IPS DF 6.9 (cell line): ENCODE results near the gene KPNA6.
"Not testable (repeated sequence)": the region's sequence is repeated elsewhere in the genome, so short reads cannot be mapped to it uniquely, and the experiment has no call there.

Source experiments
- DNase-seq: peaks from one replicate; pipeline ENCODE4 v3.0.0-alpha.2; 2013; ENCODE audit warnings: low read depth, low spot score
- H3K27ac ChIP-seq: one replicate; pipeline ENCODE4 v1.5.1; 2013; ENCODE audit warnings: low read length, control low read depth
- H3K27me3 ChIP-seq: 2 replicates; pipeline ENCODE4 v1.6.1; 2013; ENCODE audit warnings: mild to moderate bottlenecking, low read length; ENCODE audit not compliant: control insufficient read depth, insufficient read depth
- H3K36me3 ChIP-seq: 2 replicates; pipeline ENCODE4 v1.6.1; 2013; ENCODE audit warnings: low read length; ENCODE audit not compliant: control insufficient read depth, insufficient read depth
- H3K4me1 ChIP-seq: 2 replicates; pipeline ENCODE4 v1.6.1; 2013; ENCODE audit warnings: low read length; ENCODE audit not compliant: control insufficient read depth, insufficient read depth
- H3K4me3 ChIP-seq: 2 replicates; pipeline ENCODE4 v1.5.1; 2013; ENCODE audit warnings: mild to moderate bottlenecking, low read length
- H3K9me3 ChIP-seq: 2 replicates; pipeline ENCODE4 v1.6.1; 2013; ENCODE audit warnings: low read length, inconsistent platforms; ENCODE audit not compliant: control insufficient read depth, insufficient read depth
- WGBS: extraction: QIAGEN DNeasy Blood & Tissue Kit; methylation state at CpG from one replicate; pipeline ENCODE4 v1.1.7; 2013; ENCODE audit warnings: mixed read lengths, missing lambda C conversion rate; ENCODE audit not compliant: insufficient read length, insufficient coverage; 5-methylcytosine and 5-hydroxymethylcytosine counted together

The KPNA6 gene

DNA sequence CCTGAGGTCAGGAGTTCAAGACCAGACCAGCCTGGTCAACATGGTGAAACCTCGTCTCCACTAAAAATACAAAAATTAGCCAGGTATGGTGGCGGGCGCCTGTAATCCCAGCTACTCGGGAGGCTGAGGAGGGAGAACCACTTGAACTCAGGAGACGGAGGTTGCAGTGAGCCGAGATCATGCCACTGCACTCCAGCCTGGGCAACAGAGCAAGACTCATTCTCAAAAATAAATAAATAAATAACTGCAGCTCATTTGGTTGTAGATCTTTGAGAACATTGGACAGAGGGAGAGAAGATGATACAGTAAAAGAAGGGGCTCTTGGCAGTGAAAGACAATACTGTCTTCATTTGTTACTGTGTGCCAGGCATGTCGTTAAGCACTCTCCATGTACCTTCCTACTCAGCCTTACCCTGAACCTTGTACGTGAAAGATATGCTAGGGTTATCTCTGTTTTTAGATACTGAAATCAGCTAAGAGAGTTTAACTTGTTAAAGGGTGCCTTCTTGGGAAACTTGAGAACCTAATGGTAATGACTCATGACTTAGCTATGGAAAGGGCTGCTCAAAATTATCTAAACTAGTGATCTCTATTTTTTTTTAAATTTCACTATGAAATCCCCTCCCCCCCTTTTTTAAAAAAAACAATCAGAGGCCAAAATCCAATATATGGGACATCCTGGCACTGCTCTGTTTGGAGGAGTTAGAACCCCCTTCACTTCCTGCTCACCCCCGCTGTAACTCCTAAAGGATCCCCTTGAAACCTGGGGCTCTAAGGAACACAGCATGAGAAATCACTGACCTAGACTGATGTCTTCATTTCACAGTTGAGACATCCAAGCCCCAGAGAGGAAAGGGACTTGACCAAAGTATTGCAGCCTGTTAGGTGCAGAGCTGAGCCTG lies 6.8 kb upstream of the KPNA6 start:
- no peaks in the 10 kb centered on the region for H3K27me3 ChIP-seq
- no peaks in the 10 kb centered on the region for H3K4me1 ChIP-seq
- DNase-seq, result no peak
- H3K27ac ChIP-seq, result no peak overlapping the region
- H3K36me3 ChIP-seq, result no peaks in the 10 kb centered on the region
- H3K9me3 ChIP-seq, result no peaks in the 10 kb centered on the region
- WGBS, result no CpG with 5 or more reads among the region's 9 CpGs
- no peak overlapping the region for H3K4me3 ChIP-seq

DNA sequence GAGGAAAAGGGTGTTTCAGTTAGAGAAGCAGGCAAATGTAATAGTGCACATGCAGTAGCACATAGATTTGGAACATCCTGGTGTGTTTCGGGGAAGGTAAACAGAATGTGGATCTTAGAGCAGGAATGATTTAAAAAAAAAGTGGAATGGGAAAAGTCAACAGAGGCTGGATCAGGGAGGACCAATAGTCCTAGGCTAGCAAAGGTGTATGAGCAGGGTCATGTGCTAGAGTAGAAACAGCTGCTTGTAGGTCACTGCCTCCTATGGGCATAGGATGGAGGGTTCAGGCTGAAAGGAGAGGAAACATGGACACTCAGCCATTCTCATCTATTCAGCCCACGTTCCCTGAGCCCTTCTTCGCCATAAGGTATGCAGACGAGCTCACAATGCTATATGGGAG lies 3.7 kb upstream of the KPNA6 start:
- Histone ChIP-seq H3K4me3 (no peak overlapping the region), H3K4me1 (no peaks in the 10 kb centered on the region), H3K27ac (no peak overlapping the region), H3K27me3 (no peaks in the 10 kb centered on the region), H3K9me3 (no peaks in the 10 kb centered on the region), H3K36me3 (no peaks in the 10 kb centered on the region)
- no peak for DNase-seq
- WGBS, result no CpG with 5 or more reads among the region's 4 CpGs

DNA sequence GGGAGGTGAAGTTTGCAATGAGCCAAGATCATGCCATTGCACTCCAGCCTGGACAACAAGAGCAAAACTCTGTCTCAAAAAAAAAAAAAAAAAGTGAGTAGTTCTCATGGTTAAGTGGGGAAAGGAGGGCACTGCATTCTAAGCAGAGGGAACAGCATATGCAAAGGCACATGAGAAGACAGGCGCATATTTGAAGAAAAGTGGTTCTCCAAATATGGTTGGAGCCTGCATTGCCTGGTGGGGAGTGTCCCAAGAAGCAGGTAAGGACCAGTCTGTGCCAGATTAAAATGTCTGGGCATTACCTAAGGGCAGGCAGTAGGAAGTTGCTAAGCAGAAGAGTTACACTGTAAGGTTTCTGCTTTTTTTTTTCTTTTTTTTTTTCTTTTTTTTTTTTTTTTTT lies 2.5 kb upstream of the KPNA6 start:
- Histone ChIP-seq H3K4me3 (no peak overlapping the region), H3K27me3 (no peaks in the 10 kb centered on the region), H3K4me1 (no peaks in the 10 kb centered on the region), H3K9me3 (no peaks in the 10 kb centered on the region), H3K27ac (no peak overlapping the region), H3K36me3 (no peaks in the 10 kb centered on the region)
- WGBS, result no CpG with 5 or more reads among the region's 1 CpG
- no peak for DNase-seq

DNA sequence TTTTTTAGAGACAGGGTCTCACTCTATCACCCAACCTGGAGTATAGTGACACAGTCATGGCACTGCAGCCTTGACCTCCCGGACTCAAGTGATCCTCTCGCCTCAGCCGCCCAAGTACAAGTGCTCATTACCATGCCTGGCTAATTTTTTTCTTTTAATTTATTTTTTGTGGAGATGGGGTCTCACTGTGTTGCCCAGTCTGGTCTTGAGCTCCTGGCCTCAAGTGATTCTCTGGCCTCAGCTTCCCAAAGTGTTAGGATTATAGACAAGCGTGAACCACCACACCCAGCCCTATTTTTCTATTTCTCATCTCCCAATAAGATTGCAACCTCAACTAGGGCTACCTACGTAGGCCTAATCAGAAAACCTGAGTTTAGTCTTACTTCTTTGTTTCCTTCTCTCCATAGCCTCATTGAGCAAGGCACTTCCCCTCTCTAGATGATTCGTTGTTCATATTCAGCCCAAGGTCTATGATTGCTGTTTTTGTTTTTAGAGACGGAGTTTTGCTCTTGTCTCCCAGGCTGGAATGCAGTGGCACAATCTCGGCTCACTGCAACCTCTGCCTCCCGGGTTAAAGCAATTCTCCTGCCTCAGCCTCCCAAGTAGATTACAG lies 1.1 kb upstream of the KPNA6 start:
- Histone ChIP-seq H3K27me3 (no peaks in the 10 kb centered on the region), H3K4me3 (no peak overlapping the region), H3K36me3 (no peaks in the 10 kb centered on the region), H3K4me1 (no peaks in the 10 kb centered on the region), H3K27ac (no peak overlapping the region), H3K9me3 (no peaks in the 10 kb centered on the region)
- DNase-seq, result no peak
- WGBS, result no CpG with 5 or more reads among the region's 9 CpGs

DNA sequence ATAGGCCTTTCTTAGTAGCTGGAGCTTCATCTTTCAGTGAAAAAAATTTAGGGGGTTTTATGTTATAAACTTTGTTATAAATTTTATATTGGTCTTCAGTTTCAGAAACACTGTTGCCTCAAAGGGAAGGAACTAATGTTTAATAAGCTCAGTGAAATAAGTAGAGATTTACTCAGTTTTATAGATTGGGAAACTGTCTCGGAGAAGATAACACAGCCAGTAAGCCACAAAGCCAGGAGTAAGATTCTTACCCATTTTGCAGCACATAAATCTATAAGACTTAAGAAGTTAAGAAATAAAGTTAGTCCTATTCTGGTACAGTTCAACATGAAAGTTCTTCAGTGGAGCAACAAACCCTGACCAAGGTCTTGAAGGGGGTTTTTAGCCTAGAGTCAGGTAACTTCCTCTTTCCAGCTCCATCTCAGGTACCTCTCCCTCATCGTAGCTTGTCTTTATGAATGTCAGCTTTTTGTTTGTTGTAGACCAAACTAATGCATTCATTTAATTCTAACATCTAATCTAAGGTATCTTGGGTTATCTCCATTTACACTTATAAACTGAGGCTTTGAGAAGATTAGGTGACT lies 3.3 kb downstream of the KPNA6 start:
- DNase-seq, result no peak
- H3K4me3 ChIP-seq, result no peak overlapping the region
- no peak overlapping the region for H3K27ac ChIP-seq
- no CpG with 5 or more reads among the region's 2 CpGs for WGBS
- no peaks in the 10 kb centered on the region for H3K27me3 ChIP-seq
- no peaks in the 10 kb centered on the region for H3K36me3 ChIP-seq
- no peaks in the 10 kb centered on the region for H3K4me1 ChIP-seq
- H3K9me3 ChIP-seq, result no peaks in the 10 kb centered on the region

DNA sequence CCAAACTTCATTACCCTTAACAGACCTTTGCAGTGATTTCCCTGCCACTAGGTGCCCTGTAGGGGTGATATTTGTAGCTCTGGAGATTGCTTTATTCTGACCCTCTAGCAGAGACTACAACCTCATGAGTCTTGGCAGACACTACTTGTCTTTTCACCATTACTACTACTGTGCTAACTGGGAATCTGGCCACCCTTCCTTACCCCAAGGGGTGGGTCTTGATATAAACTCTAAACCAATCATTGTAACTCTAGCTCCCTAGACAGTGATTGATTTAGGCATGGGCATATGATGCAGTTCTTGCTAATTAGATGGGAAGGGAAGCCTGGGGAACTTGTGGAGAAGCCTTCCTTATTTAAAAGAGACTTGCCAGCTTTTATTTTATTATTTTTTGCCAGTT lies 3.9 kb downstream of the KPNA6 start:
- H3K27ac ChIP-seq, result no peak overlapping the region
- DNase-seq, result no peak
- no peaks in the 10 kb centered on the region for H3K36me3 ChIP-seq
- no peaks in the 10 kb centered on the region for H3K4me1 ChIP-seq
- H3K9me3 ChIP-seq, result no peaks in the 10 kb centered on the region
- H3K27me3 ChIP-seq, result no peaks in the 10 kb centered on the region
- no peak overlapping the region for H3K4me3 ChIP-seq

DNA sequence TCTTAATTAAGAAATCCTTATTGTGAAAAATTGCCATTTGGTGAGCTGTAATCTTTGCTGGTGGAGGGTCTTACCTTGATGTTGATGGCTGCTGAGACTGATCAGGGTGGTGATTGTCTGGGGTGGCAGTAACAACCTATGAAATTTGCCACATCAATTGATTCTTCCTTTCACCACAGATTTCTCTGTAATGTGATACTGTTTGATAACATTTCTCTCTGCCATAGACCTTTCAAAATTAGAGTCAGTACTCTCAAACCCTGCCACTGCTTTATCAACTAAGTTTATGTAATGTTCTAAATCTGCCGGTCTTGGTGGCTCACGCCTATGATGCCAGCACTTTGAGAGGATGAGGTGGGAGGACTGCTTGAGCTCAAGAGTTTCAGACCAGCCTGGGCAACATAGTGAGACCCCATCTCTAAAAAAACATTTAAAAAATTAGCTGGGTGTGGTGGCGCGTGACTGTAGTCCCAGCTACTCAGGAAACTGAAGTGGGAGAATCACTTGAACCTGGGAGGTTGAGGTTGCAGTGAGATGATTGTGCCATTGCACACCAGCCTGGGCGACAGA lies 5.0 kb downstream of the KPNA6 start:
- Histone ChIP-seq H3K4me1 (no peaks in the 10 kb centered on the region), H3K9me3 (no peaks in the 10 kb centered on the region), H3K27me3 (no peaks in the 10 kb centered on the region), H3K27ac (no peak overlapping the region), H3K36me3 (no peaks in the 10 kb centered on the region), H3K4me3 (no peak overlapping the region)
- WGBS, result no CpG with 5 or more reads among the region's 5 CpGs
- DNase-seq, result no peak

DNA sequence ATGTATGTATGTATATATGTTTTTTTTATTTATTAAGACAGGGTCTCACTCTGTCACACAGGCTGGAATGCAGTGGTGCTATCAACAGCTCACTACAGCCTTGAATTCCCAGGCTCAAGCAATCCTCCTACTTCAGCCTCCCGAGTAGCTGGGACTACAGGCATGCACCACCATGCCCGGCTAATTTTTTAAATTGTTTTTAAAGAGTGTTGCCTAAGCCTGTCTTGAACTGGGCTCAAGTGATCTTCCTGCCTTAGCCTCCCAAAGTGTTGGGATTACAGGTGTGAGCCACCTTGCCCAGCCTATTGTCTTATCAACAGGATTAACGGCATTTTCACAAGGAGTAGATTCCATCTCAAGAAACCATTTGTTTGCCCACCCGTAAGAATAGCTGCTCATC lies 5.6 kb downstream of the KPNA6 start:
- H3K4me1 ChIP-seq, H3K9me3 ChIP-seq, H3K27me3 ChIP-seq, DNase-seq, H3K4me3 ChIP-seq, H3K36me3 ChIP-seq, H3K27ac ChIP-seq: not testable (repeated sequence)
- no CpG with 5 or more reads among the region's 4 CpGs for WGBS

DNA sequence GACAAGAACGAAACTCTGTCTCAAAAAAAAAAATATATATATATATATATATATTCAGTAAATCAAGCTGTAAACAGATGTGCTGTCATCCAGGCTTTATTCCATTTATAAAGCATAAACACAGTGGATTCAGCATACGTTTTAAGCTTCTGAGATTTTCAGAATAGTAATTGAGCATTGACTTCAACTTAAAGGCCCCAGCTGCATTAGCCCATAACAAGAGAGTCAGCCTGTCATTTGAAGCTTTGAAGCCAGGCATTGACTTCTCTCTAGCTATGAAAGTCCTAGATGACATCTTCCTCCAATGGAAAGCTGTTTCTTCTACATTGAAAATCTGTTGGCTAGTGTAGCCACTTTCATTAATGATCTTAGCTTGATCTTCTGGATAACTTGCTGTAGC lies 6.6 kb downstream of the KPNA6 start:
- no peak overlapping the region for H3K27ac ChIP-seq
- no peaks in the 10 kb centered on the region for H3K4me1 ChIP-seq
- H3K9me3 ChIP-seq, result no peaks in the 10 kb centered on the region
- no peak overlapping the region for H3K4me3 ChIP-seq
- DNase-seq, result no peak
- no CpG with 5 or more reads among the region's 2 CpGs for WGBS
- no peaks in the 10 kb centered on the region for H3K36me3 ChIP-seq
- no peaks in the 10 kb centered on the region for H3K27me3 ChIP-seq

DNA sequence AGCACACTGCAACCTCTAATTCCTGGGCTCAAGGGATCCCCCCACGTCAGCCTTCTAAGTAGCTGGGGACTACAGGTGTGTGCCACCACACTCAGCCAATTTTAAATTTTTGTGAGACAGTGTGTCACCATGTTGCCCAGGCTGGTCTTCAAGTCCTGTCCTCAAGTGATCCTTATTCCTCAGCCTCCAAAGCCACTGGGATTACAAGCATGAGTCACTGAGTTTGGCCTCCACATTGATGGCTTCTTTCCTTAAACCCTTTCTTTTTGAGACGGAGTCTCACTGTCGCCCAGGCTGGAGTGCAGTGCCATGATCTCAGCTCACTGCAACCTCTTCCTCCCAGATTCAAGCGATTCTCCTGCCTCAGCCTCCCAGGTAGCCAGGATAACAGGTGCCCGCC lies 7.6 kb downstream of the KPNA6 start:
- no peak overlapping the region for H3K4me3 ChIP-seq
- no CpG with 5 or more reads among the region's 5 CpGs for WGBS
- DNase-seq, result no peak
- no peaks in the 10 kb centered on the region for H3K36me3 ChIP-seq
- no peaks in the 10 kb centered on the region for H3K4me1 ChIP-seq
- no peaks in the 10 kb centered on the region for H3K27me3 ChIP-seq
- no peaks in the 10 kb centered on the region for H3K9me3 ChIP-seq
- H3K27ac ChIP-seq, result no peak overlapping the region
